HG03097 (cell line): ENCODE data around the gene PIK3R3.

Experiments
- ATAC-seq: cut with Tn5 transposase; IDR thresholded peaks from one replicate; pipeline ENCODE4 v1.9.1; 2021; ENCODE audit not compliant: unreplicated experiment, low FRiP score

The PIK3R3 gene

GRCh38 chr1:46132529-46133180 is at the start of gene PIK3R3:
Gene PIK3R3 (minus strand): TSS chr1:46132629. CDS start chr1:46131952, 677 bp downstream.
- peak; percentile 86 for ATAC-seq

DNA sequence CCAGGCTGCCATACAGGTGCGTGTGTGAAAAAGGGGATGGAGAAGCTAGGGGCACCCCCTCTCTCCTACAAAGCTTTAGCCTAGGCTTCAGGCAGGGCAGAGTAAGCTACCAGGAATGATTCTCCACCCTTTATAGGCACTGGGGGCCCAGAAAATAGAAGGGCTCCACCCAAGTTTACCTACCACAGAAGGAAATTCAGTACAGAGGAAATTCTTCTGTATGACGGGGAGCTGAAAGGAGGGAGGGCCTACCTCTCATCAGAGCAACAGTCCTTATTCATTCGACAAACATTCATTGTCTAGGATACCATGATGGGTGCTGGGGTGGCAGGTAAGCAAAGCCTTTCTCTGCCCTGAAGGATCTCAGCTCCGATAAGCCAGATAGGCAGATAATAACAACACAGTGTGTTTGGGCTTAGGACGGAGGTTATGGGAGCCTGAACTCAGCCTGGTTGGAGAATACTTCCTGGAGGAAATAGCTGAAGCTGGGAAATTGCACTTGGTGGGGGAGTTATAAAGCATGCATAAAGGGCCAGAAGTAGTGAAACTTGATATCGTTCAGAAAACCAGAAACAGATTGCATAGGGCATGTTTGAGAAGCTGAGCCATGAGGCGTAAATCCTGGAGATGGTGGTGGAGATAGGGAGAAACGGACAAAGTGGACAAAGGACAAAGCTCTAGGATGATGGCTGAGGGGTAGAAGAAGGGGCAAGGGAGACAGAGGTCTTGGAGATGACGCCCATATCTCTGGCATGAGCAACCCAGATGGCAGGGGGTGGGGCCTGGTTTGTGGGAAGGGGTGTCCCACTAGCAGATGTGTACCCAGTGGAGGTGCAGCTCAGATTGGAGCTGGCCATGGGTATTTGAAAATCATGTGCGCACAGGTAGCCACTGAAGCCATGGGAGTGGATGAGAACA is 49.2 kb upstream of the PIK3R3 start:
- ATAC-seq: no peak

DNA sequence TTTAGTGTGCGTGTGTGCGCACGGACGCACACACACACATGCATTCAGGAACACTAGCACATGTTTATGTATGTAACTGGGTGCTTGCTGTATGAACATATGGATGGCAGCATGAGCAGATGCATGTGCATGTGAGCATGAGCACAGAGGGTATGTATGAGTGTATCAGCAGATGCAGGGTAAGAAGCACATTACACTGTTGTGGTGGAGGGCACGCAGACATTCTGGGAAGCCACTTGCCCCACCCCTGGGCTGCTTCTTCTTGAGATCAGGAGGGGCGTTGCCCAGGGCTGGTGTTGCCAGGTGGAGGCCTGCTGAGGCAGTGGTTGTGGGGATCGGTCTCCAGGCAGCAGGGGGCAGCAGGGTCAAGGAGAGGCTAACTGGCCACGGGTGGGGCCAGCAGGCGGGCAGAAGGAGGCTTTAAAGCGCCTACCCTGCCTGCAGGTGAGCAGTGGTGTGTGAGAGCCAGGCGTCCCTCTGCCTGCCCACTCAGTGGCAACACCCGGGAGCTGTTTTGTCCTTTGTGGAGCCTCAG is 47.7 kb upstream of the PIK3R3 start:
- no peak for ATAC-seq

GRCh38 chr1:46179138-46180081 is 47.0 kb upstream of the PIK3R3 start:
- no peak for ATAC-seq

- no peak for ATAC-seq
These were observed 43.9 kb upstream of the PIK3R3 start, which contains the start of gene P3R3URF for GRCh38 chr1:46176211-46176865. Gene P3R3URF (minus strand): TSS chr1:46176488. CDS start chr1:46176471, 17 bp downstream.

- no peak for ATAC-seq
These were observed 42.8 kb upstream of the PIK3R3 start for GRCh38 chr1:46175243-46175642.

- ATAC-seq: no peak
These were observed 42.2 kb upstream of the PIK3R3 start, which contains the start of gene TSPAN1 for GRCh38 chr1:46174448-46175231. Gene TSPAN1 (plus strand): TSS chr1:46175087. CDS start chr1:46181108, 6,021 bp downstream.

DNA sequence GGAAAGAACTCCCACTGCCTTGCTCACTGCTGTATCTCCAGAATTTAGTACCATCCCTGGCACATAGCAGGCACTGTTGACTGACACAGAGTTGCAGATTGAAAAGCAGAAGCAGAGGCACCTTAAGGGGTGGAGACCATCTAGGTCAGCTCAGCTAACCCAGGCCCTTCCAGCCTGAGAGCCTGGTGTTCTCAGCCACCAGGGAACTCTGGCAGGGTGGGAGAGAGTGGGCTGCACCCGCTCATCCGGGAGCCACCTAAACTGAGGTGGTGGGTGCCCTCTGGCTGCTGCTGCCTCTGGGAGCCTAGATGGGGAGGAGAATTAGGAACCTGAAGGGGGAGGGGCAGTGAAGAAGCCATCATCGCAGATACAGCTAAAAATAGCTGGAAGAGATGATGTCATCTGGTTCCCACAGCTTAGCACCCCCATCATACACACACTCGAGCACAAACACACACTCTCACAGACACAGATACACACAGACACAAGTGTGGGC is 41.0 kb upstream of the PIK3R3 start:
- no peak for ATAC-seq

GRCh38 chr1:46172321-46172720 is 39.9 kb upstream of the PIK3R3 start:
- no peak for ATAC-seq

GRCh38 chr1:46171871-46172270 is 39.4 kb upstream of the PIK3R3 start:
- no peak for ATAC-seq

DNA sequence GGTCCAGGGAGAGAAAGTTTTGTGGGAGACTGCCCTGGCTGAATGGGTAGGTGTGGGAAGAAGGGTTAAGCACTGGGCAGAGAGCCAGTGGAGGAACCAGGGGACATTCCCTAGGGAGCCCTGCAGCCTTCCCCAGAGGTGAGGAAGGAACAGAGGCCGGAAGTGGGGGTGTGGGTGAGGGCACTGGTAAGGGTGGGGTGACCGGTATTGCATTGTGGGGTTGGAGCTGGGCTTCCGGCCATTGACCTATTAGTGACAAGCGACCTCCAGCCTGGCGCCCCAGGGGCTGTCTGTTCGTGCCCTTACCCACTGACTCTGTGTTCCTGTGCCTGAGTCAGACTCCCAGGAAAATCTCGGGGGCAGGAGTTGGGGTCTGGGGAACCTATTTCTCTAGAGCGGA is 38.9 kb upstream of the PIK3R3 start:
- ATAC-seq: no peak

GRCh38 chr1:46169811-46170454 is 37.5 kb upstream of the PIK3R3 start:
- no peak for ATAC-seq

- no peak for ATAC-seq
These were observed 36.0 kb upstream of the PIK3R3 start for GRCh38 chr1:46168477-46168876.

- ATAC-seq: no peak
These were observed 34.4 kb upstream of the PIK3R3 start for GRCh38 chr1:46166521-46167462.

DNA sequence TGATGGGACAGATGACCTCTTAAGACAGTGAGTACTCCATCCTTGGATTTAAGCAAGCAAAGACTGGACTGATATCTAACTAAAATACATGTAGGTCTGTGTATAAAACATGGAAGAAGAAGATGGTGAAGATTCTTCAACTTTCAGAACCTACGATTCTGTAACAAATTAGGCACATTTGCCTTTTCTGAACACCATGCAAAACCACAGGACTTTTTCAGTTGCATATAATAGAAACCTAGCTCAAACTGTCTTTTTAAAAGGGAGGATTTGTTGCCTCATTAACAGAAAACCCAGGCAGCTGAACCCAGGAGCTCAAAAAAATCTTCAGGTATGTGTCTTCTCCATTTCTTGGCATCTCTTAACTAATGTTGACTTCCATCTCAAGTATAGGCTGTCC is 27.8 kb upstream of the PIK3R3 start:
- ATAC-seq: no peak

DNA sequence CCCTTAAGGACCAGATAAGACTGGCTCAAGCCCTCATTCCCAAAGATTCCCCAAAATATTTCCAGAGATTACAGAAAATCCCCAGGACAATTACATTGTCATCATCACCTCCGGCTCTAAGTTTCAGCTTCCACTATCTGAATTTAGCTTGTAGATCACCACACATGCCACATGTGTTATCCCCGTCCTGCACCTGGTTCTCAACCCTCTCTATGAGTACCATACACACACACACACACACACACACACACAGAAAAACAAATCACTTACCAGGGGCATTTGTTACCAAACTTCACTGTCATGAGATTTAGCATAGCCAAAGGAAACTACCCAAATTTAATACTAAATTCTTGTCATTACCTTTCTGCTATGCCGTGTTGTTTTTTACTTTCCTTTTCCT is 27.1 kb upstream of the PIK3R3 start:
- ATAC-seq: no peak
